Vagina (tissue), 2 donors: Measurements from ENCODE around the gene S100A12. TPM values are rescaled to one million over a fixed set of nuclear protein-coding genes. Genes with fewer than 3 reads are reported as not detected.

Experiments
- DNase-seq, 2 donors: peaks; one replicate each; pipeline ENCODE4 v3.0.0-alpha.2; 2017; ENCODE audit errors: extremely low spot score in 2 of 2
- H3K27ac ChIP-seq: fragments of 200-600 bp; sonication (generic); one replicate; pipeline ENCODE4 v1.5.1; 2019
- H3K27me3 ChIP-seq: fragments of 200-600 bp; sonication (generic); one replicate; pipeline ENCODE4 v1.5.1; 2019
- H3K36me3 ChIP-seq, 2 donors: fragments of 200-600 bp; sonication (generic); one replicate each; pipeline ENCODE4 v1.5.1; 2017 to 2019
- H3K4me1 ChIP-seq: fragments of 200-600 bp; sonication (generic); one replicate; pipeline ENCODE4 v1.5.1; 2019
- H3K4me3 ChIP-seq, 2 donors: fragments of 200-600 bp; sonication (generic); 1 replicate in 1 of 2; 2 replicates in 1 of 2; pipeline ENCODE4 v1.5.1; 2016 to 2019
- H3K9me3 ChIP-seq: fragments of 200-600 bp; sonication (generic); one replicate; pipeline ENCODE4 v1.5.1; 2019
- POLR2A ChIP-seq, 2 donors: fragments of 450-650 bp; IDR thresholded peaks; one replicate each; pipeline ENCODE4 v1.6.1; 2017; ENCODE audit warnings: antibody characterized with exemption in 2 of 2, mild to moderate bottlenecking in 2 of 2, moderate library complexity in 2 of 2
- POLR2AphosphoS5 ChIP-seq, 2 donors: sonication (generic); formaldehyde crosslinking; IDR thresholded peaks; one replicate each; pipeline ENCODE4 v1.9.0; 2017; ENCODE audit warnings: antibody characterized with exemption in 2 of 2, mild to moderate bottlenecking in 2 of 2, low read depth in 1 of 2; ENCODE audit not compliant: insufficient read depth in 1 of 2
- intact Hi-C: fragments of 100-400 bp; cut with DNase I; formaldehyde crosslinking; loops from one replicate; pipeline ENCODE4 v1.15.1; 2023
- total RNA-seq: library from RNA; depleted of rRNA; stranded (reverse); fragments of >200 nt; gene quantifications from one replicate; pipeline ENCODE4 v1.2.3, GENCODE V29; 2016
- TF ChIP-seq, protein P1 (sequence below), 3 experiments: fragments of 450-650 bp in 2 of 3; fragments of 200-600 bp in 1 of 3; sonication (generic) in 1 of 3; IDR thresholded peaks; one replicate each; pipeline ENCODE4 v1.5.1; 2017 to 2019; ENCODE audit warnings: antibody characterized with exemption in 3 of 3, mild to moderate bottlenecking in 2 of 3, moderate library complexity in 2 of 3

Gene S100A12
- total RNA-seq, 1 donor from 2014 or later: 4.2 TPM

DNA sequence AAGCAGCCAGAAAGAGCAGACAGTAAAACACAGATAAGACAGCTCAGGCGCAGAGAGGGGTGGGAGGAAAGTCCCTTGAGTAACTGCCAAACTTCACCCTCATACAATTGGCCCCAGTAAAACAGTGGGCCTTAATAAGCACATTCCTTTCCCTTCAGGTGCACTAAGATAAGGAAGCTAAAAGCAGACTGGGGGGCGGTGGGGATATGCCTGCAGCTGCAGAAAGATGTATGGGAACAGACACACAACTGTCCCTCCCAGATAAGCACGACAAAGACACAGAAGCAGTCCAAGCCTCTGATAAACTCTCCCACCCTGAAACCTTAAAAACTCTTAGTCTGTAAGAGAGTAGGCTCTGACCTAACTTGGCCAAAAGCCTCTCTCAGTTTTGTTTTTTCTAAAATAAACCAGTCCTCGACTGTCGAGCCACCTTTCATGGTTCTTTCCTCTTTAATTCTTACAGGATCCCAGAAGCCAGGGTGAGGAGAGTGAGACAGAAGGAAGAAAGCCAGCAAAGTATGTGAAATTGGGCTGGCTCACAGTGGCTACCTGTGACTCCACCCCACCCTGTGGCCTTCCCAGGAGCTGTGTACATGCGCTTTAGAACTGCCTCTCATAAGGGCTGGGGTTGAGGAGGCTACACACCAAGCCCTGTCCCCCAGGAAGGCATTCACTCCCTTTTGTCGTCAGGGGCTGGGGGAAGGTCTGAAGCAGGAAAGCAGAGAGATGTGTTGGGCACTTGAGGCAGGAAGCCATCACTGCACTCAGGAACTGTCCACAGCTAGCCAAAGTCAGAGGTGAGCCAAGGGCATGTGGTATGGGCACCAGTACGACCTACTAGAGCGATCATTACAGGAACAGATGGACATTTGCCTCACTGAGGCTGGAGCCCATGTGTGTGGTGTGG, 31.4 kb downstream of the S100A12 start:
- DNase-seq: peak; percentile 64 to 72
- no peaks in the 10 kb centered on the region for H3K27me3 ChIP-seq
- no peaks in the 10 kb centered on the region for H3K9me3 ChIP-seq
- TF ChIP-seq POLR2A (IDR thresholded peaks at IDR 0.05): no peak
- TF ChIP-seq POLR2AphosphoS5 (IDR thresholded peaks at IDR 0.05; ENCODE audit: insufficient read depth in 1 of 2, low read depth in 1 of 2): no peak
- TF ChIP-seq, protein P1, sequence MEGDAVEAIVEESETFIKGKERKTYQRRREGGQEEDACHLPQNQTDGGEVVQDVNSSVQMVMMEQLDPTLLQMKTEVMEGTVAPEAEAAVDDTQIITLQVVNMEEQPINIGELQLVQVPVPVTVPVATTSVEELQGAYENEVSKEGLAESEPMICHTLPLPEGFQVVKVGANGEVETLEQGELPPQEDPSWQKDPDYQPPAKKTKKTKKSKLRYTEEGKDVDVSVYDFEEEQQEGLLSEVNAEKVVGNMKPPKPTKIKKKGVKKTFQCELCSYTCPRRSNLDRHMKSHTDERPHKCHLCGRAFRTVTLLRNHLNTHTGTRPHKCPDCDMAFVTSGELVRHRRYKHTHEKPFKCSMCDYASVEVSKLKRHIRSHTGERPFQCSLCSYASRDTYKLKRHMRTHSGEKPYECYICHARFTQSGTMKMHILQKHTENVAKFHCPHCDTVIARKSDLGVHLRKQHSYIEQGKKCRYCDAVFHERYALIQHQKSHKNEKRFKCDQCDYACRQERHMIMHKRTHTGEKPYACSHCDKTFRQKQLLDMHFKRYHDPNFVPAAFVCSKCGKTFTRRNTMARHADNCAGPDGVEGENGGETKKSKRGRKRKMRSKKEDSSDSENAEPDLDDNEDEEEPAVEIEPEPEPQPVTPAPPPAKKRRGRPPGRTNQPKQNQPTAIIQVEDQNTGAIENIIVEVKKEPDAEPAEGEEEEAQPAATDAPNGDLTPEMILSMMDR (IDR thresholded peaks at IDR 0.05): no peak
- H3K36me3 ChIP-seq: no peaks in the 10 kb centered on the region
- H3K4me3 ChIP-seq: no peak overlapping the region
- intact Hi-C loops: no loop called here
- H3K27ac ChIP-seq: no peak overlapping the region
- no peaks in the 10 kb centered on the region for H3K4me1 ChIP-seq

DNA sequence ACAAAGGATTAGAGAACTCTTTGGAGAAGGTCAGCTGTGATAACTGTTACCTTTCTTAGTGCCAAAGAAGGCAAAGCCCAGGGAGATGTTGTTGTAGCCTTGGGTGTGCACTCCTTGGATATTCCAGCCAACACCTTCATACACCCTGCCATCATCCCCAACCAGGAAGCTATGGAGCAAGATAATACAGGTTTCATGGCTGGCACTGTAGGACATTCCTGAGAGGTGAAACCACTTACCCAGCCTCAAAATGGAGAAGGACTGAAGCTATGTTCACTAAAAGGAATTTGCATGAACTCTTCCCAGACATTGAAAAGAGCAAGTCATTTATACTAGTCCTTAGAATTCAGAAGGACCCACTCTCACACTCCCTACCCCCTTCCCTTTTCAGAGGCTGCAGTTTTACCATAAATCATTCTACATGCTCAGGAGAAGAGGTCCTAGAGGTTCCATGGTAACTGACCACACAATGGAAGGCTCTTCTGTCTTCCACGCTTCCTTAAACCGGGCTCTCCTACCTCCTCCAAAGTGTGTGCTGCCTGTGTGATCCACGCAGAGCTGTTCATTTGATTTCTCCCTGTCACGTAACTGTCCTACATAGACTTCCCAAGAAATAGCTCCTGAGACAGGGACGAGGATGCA, 32.3 kb downstream of the S100A12 start:
- Histone ChIP-seq H3K27me3 (no peaks in the 10 kb centered on the region), H3K4me3 (no peak overlapping the region), H3K27ac (no peak overlapping the region), H3K36me3 (no peaks in the 10 kb centered on the region), H3K4me1 (no peaks in the 10 kb centered on the region), H3K9me3 (no peaks in the 10 kb centered on the region)
- TF ChIP-seq, protein P1 (IDR thresholded peaks at IDR 0.05): no peak
- TF ChIP-seq POLR2AphosphoS5 (IDR thresholded peaks at IDR 0.05; ENCODE audit: insufficient read depth in 1 of 2, low read depth in 1 of 2) (no peak), POLR2A (IDR thresholded peaks at IDR 0.05) (no peak)
- intact Hi-C loops: no loop called here
- DNase-seq: peak; percentile 43 to 49

DNA sequence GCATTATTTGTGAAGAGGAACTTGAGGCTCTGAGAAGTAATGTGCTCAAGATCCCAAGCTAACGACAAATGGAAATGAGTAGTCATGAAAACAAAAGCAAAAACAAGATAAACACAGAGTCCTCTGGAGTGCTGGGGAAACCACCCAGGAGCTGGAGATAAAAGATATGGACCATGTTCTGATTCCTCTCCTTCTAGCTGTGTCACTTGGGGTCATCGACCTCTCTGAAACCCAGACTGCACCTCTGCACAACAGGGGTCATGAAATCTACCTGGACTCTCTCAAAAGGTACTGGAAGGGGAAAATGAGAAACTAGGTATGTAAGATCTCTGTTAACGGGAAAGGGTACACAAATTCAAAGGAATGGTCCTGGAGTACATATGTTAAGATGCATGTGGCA, 33.2 kb downstream of the S100A12 start:
- H3K27ac ChIP-seq: no peak overlapping the region
- intact Hi-C loops: no loop called here
- no peaks in the 10 kb centered on the region for H3K9me3 ChIP-seq
- DNase-seq: peak in 1 of 2 donors; percentile 11
- no peaks in the 10 kb centered on the region for H3K4me1 ChIP-seq
- TF ChIP-seq, protein P1 (IDR thresholded peaks at IDR 0.05): no peak
- TF ChIP-seq POLR2AphosphoS5 (IDR thresholded peaks at IDR 0.05; ENCODE audit: insufficient read depth in 1 of 2, low read depth in 1 of 2) (no peak), POLR2A (IDR thresholded peaks at IDR 0.05) (no peak)
- no peak overlapping the region for H3K4me3 ChIP-seq
- H3K36me3 ChIP-seq: no peaks in the 10 kb centered on the region
- no peaks in the 10 kb centered on the region for H3K27me3 ChIP-seq

DNA sequence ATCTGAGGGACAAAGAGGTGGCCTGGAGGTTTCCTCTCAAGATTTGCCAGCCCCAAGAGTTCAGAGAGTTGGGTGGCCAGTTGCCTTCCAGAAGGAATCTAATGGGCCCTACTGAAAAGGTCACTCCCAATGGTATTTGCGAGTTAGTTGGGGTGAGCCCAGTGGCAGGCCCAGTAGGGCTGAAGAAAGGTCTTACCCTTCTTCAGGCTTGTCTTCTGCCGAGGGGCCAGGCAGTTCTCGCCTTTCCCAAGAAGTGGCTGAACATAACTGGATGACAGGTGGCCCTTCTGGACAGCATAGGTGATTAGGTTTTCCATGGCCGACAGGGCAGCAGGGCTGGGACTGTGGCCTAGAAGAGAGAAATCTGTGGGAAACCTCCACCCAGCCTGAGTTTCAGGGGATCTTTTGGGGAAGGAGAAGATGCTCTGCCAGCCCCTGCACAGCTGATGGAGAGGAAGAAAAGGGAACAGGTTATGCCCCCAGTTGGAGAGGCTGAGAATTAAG, 33.9 kb downstream of the S100A12 start:
- H3K36me3 ChIP-seq: no peaks in the 10 kb centered on the region
- H3K4me3 ChIP-seq: no peak overlapping the region
- peak in 1 of 2 donors; percentile 67 for DNase-seq
- no peak overlapping the region for H3K27ac ChIP-seq
- intact Hi-C loops: no loop called here
- no peaks in the 10 kb centered on the region for H3K4me1 ChIP-seq
- no peaks in the 10 kb centered on the region for H3K9me3 ChIP-seq
- no peak for TF ChIP-seq POLR2A (IDR thresholded peaks at IDR 0.05)
- TF ChIP-seq, protein P1 (IDR thresholded peaks at IDR 0.05): no peak
- no peaks in the 10 kb centered on the region for H3K27me3 ChIP-seq
